ENCODE data around the gene WDFY1.
"Not testable (repeated sequence)": the region's sequence is repeated elsewhere in the genome, so short reads cannot be mapped to it uniquely, and the experiment has no call there.

Gene WDFY1

GRCh38 chr2:223890721-223891120 is 54.4 kb downstream of the WDFY1 start:
- DNase-seq: no peak

GRCh38 chr2:223889229-223889628 is 55.9 kb downstream of the WDFY1 start:
- DNase-seq: no peak

GRCh38 chr2:223888251-223888650 is 56.9 kb downstream of the WDFY1 start:
- no peak for DNase-seq

- no peak for DNase-seq
Observed at GRCh38 chr2:223887127-223887526, 58.0 kb downstream of the WDFY1 start.

GRCh38 chr2:223886726-223887125 is 58.4 kb downstream of the WDFY1 start:
- DNase-seq: no peak

- no peak for DNase-seq
Observed at GRCh38 chr2:223884399-223884798, 60.7 kb downstream of the WDFY1 start.

GRCh38 chr2:223882715-223883114 is 62.4 kb downstream of the WDFY1 start:
- DNase-seq: no peak

- no peak for DNase-seq
Observed at GRCh38 chr2:223880796-223881195, 64.3 kb downstream of the WDFY1 start.

- DNase-seq: no peak
Observed at GRCh38 chr2:223877721-223878410, 67.3 kb downstream of the WDFY1 start.

GRCh38 chr2:223873672-223874071 is 71.5 kb downstream of the WDFY1 start:
- DNase-seq: no peak

- not testable (repeated sequence) for DNase-seq
Observed at GRCh38 chr2:223872772-223873171, 72.4 kb downstream of the WDFY1 start.

- not testable (repeated sequence) for DNase-seq
Observed at GRCh38 chr2:223871661-223872060, 73.5 kb downstream of the WDFY1 start.

GRCh38 chr2:223870840-223871611 is 74.1 kb downstream of the WDFY1 start:
- DNase-seq: no peak

- DNase-seq: no peak
Observed at GRCh38 chr2:223868005-223868404, 77.1 kb downstream of the WDFY1 start.

GRCh38 chr2:223865907-223866508 is 79.1 kb downstream of the WDFY1 start:
- DNase-seq: no peak

GRCh38 chr2:223865124-223865523 is 80.0 kb downstream of the WDFY1 start:
- DNase-seq: no peak

GRCh38 chr2:223863491-223863890 is 81.6 kb downstream of the WDFY1 start:
- DNase-seq: no peak

- DNase-seq: no peak
Observed at GRCh38 chr2:223860809-223861738, 84.1 kb downstream of the WDFY1 start.

- no peak for DNase-seq
Observed at GRCh38 chr2:223859070-223859469, 86.1 kb downstream of the WDFY1 start.

GRCh38 chr2:223856584-223856983 is 88.6 kb downstream of the WDFY1 start:
- no peak for DNase-seq

GRCh38 chr2:223856021-223856420 is 89.1 kb downstream of the WDFY1 start:
- DNase-seq: no peak

GRCh38 chr2:223855426-223855825 is 89.7 kb downstream of the WDFY1 start:
- DNase-seq: no peak

- DNase-seq: no peak
Observed at GRCh38 chr2:223854741-223855140, 90.4 kb downstream of the WDFY1 start.

Data from NCI-H345 (cell line).